ENCODE measurements around the gene UNC5A. TPM values are rescaled to one million over a fixed set of nuclear protein-coding genes. Genes with fewer than 3 reads are reported as not detected.
A peak's percentile ranks its signal among the peaks of the same experiment; 100 is the strongest.

Gene UNC5A
- total RNA-seq, 1 experiment from 2014 or later = 20.2 TPM

- TF ChIP-seq, protein P1, sequence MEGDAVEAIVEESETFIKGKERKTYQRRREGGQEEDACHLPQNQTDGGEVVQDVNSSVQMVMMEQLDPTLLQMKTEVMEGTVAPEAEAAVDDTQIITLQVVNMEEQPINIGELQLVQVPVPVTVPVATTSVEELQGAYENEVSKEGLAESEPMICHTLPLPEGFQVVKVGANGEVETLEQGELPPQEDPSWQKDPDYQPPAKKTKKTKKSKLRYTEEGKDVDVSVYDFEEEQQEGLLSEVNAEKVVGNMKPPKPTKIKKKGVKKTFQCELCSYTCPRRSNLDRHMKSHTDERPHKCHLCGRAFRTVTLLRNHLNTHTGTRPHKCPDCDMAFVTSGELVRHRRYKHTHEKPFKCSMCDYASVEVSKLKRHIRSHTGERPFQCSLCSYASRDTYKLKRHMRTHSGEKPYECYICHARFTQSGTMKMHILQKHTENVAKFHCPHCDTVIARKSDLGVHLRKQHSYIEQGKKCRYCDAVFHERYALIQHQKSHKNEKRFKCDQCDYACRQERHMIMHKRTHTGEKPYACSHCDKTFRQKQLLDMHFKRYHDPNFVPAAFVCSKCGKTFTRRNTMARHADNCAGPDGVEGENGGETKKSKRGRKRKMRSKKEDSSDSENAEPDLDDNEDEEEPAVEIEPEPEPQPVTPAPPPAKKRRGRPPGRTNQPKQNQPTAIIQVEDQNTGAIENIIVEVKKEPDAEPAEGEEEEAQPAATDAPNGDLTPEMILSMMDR (IDR thresholded peaks at IDR 0.05; ENCODE audit: unreplicated experiment) = no peak
- BruUV-seq (replicated peaks) = no TSS peak
- Mint-ChIP-seq H3K4me1 (ENCODE audit: low read depth, unreplicated experiment) (peaks cover 27% of the 10 kb centered on the region), H3K9me3 (ENCODE audit: low read depth, unreplicated experiment) (no peaks in the 10 kb centered on the region), H3K36me3 (ENCODE audit: insufficient read depth, unreplicated experiment) (no peaks in the 10 kb centered on the region), H3K4me3 (ENCODE audit: low read depth, unreplicated experiment) (no peak overlapping the region), H3K27ac (ENCODE audit: unreplicated experiment) (no peak overlapping the region), H3K27me3 (ENCODE audit: unreplicated experiment) (peaks cover 66% of the 10 kb centered on the region)
- CTCF ChIA-PET = no interaction called here
- no peak for DNase-seq
- intact Hi-C loops (cut with micrococcal nuclease; ENCODE audit: unreplicated experiment) = no loop called here
These were observed 29.9 kb upstream of the UNC5A start for GRCh38 chr5:176780176-176781053.

GRCh38 chr5:176781054-176781375 lies 29.3 kb upstream of the UNC5A start:
- no peak overlapping the region for H3K27ac Mint-ChIP-seq (ENCODE audit: unreplicated experiment)
- H3K4me3 Mint-ChIP-seq (ENCODE audit: low read depth, unreplicated experiment) = no peak overlapping the region
- TF ChIP-seq, protein P1 (IDR thresholded peaks at IDR 0.05; ENCODE audit: unreplicated experiment) = no peak
- H3K9me3 Mint-ChIP-seq (ENCODE audit: low read depth, unreplicated experiment) = no peaks in the 10 kb centered on the region
- no peaks in the 10 kb centered on the region for H3K36me3 Mint-ChIP-seq (ENCODE audit: insufficient read depth, unreplicated experiment)
- CTCF ChIA-PET = no interaction called here
- no TSS peak for BruUV-seq (replicated peaks)
- no peak for DNase-seq
- H3K27me3 Mint-ChIP-seq (ENCODE audit: unreplicated experiment) = peaks cover 60% of the 10 kb centered on the region
- peaks cover 27% of the 10 kb centered on the region for H3K4me1 Mint-ChIP-seq (ENCODE audit: low read depth, unreplicated experiment)
- intact Hi-C loops (cut with micrococcal nuclease; ENCODE audit: unreplicated experiment) = no loop called here

DNA sequence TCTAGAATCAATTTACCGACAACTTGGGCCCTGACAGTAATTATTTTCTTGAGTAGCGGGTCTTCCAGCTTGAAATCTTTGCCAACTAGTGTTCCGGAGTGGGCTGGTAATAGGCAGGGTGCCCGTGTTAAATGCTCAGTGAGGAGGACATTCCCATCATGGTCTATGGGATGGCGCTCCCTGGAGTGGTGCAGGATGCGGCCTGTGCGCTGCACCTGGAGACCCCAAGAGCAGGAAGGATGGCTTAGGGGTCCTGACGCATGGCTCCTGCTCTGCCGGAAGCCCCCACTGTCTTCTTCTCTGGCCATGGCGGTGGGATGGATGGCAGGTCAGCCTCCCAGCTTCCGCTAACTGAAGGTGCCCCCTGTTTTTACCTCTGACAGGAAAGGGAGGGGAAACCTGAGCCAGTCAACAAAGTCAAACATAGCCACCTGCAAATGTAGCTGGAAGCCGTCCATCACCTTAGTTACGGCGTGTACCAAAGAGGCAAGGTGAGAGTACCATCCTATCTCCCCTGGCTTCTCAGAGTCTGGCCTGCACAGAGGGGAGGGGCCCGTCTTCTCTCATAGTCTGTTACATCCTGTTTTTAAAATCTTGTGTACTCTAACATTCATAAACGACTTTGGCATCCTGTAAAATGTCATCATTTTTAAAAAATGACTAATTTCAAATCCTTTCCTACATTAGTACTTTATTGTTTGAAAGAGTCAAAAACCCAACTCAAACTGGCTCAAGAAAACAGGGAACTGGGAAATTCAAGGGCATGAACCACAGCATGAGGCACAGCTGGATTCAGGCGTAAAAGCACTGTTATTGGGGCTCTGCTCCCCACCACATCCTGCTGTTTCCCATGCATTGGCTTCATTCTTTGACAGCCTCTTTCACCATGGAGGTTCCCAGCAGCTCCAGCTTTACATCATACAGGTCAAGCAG lies 28.5 kb upstream of the UNC5A start:
- CTCF ChIA-PET = interaction anchor here (0.6 kb wide), 1 partner anchor 192 kb away, joined by 4 read pairs; no protein-coding TSS in a partner anchor
- no peaks in the 10 kb centered on the region for H3K36me3 Mint-ChIP-seq (ENCODE audit: insufficient read depth, unreplicated experiment)
- no peak overlapping the region for H3K4me3 Mint-ChIP-seq (ENCODE audit: low read depth, unreplicated experiment)
- peaks cover 27% of the 10 kb centered on the region for H3K4me1 Mint-ChIP-seq (ENCODE audit: low read depth, unreplicated experiment)
- BruUV-seq (replicated peaks) = no TSS peak
- DNase-seq = no peak
- peaks cover 51% of the 10 kb centered on the region for H3K27me3 Mint-ChIP-seq (ENCODE audit: unreplicated experiment)
- H3K9me3 Mint-ChIP-seq (ENCODE audit: low read depth, unreplicated experiment) = no peaks in the 10 kb centered on the region
- H3K27ac Mint-ChIP-seq (ENCODE audit: unreplicated experiment) = no peak overlapping the region
- intact Hi-C loops (cut with micrococcal nuclease; ENCODE audit: unreplicated experiment) = no loop called here
- TF ChIP-seq, protein P1 (IDR thresholded peaks at IDR 0.05; ENCODE audit: unreplicated experiment) = no peak

DNA sequence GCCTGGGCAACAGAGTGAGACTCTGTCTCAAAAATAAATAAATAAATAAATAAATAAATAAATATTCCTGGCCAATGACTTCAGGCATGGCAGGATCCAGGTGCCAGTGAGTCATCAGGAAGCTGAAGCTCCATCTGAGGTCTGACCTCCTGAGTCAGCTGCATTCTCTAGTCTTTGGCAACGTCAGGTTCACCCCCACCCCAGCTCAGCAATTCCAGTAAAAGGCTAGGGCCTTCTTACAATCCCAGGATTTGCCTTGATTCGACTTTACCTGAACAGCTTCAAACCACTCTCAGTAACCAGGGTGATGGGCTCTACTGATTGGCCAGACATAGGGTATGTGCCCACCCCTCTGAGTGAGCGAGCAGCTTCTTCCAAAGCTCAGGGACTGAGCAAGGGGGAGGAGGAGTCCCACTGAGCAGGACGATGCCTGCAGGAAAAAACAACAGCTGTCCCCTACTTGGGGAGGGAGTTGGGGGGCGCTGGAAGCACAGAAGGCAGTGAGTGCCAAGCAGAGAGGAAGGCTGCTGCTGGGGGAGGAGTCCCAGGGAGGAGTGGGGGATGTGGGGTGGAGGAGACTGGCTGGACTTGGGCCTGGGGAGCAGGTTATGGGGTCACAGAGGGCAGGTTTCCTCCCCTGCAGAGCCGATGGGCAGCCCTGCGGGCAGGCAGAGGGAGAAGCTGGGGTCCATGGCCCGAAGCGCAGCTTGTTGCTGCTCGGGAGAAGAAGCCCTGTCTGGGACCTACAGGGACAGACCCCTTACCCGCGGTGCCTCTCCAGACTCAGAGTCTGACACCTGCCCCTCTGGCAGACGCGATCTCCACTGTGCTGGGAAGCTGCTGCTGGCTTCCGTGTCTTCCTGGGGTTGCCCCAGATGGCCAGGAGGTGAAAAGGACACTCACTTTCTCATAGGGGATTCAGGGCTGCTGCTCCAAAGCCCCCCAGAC lies 25.9 kb upstream of the UNC5A start:
- H3K4me3 Mint-ChIP-seq (ENCODE audit: low read depth, unreplicated experiment) = no peak overlapping the region
- peaks cover 27% of the 10 kb centered on the region for H3K27me3 Mint-ChIP-seq (ENCODE audit: unreplicated experiment)
- no peak overlapping the region for H3K27ac Mint-ChIP-seq (ENCODE audit: unreplicated experiment)
- TF ChIP-seq, protein P1 (IDR thresholded peaks at IDR 0.05; ENCODE audit: unreplicated experiment) = no peak
- H3K9me3 Mint-ChIP-seq (ENCODE audit: low read depth, unreplicated experiment) = no peaks in the 10 kb centered on the region
- no peaks in the 10 kb centered on the region for H3K36me3 Mint-ChIP-seq (ENCODE audit: insufficient read depth, unreplicated experiment)
- BruUV-seq (replicated peaks) = no TSS peak
- CTCF ChIA-PET = interaction anchor here (0.8 to 1.2 kb wide), 4 partner anchors 13 to 124 kb away, joined by 3 to 5 read pairs (median 4); no protein-coding TSS in a partner anchor
- peak; percentile 55 for DNase-seq
- H3K4me1 Mint-ChIP-seq (ENCODE audit: low read depth, unreplicated experiment) = peaks cover 47% of the 10 kb centered on the region
- intact Hi-C loops (cut with micrococcal nuclease; ENCODE audit: unreplicated experiment) = no loop called here

All from Calu3 (cell line).